Fibroblast of skin of abdomen (primary cell): ENCODE data around the gene MYBBP1A.

Experiments
- DNase-seq: peaks from one replicate; pipeline ENCODE4 v3.0.0-alpha.2; 2013

MYBBP1A gene

GRCh38 chr17:4548061-4548461 lies 7.1 kb downstream of the MYBBP1A start:
- DNase-seq: no peak

GRCh38 chr17:4547118-4547906 lies 7.9 kb downstream of the MYBBP1A start:
- DNase-seq: no peak

GRCh38 chr17:4545217-4545951 lies 9.8 kb downstream of the MYBBP1A start:
- no peak for DNase-seq

GRCh38 chr17:4544951-4545216 lies 10.3 kb downstream of the MYBBP1A start:
- DNase-seq: no peak

GRCh38 chr17:4544135-4544950 lies 10.8 kb downstream of the MYBBP1A start:
- DNase-seq: no peak

GRCh38 chr17:4543557-4544026 lies 11.6 kb downstream of the MYBBP1A start:
- DNase-seq: no peak

- no peak for DNase-seq
Measured at GRCh38 chr17:4542726-4543191, 12.4 kb downstream of the MYBBP1A start.

- no peak for DNase-seq
Measured at GRCh38 chr17:4542003-4542725, 13.0 kb downstream of the MYBBP1A start.

GRCh38 chr17:4541328-4542002 lies 13.7 kb downstream of the MYBBP1A start:
- DNase-seq: no peak

GRCh38 chr17:4540687-4541327 lies 14.4 kb downstream of the MYBBP1A start:
- DNase-seq: no peak

- DNase-seq: no peak
Measured at GRCh38 chr17:4540224-4540651, 14.9 kb downstream of the MYBBP1A start.

- no peak for DNase-seq
Measured at GRCh38 chr17:4539576-4540223, 15.5 kb downstream of the MYBBP1A start.

GRCh38 chr17:4539025-4539424 lies 16.2 kb downstream of the MYBBP1A start:
- DNase-seq: no peak

GRCh38 chr17:4538236-4539002 lies 16.8 kb downstream of the MYBBP1A start:
- DNase-seq: no peak

GRCh38 chr17:4537451-4538235 lies 17.5 kb downstream of the MYBBP1A start:
- DNase-seq: no peak

GRCh38 chr17:4536742-4537411 lies 18.3 kb downstream of the MYBBP1A start:
- DNase-seq: peak; percentile 14

- peak; percentile 13 for DNase-seq
Measured at GRCh38 chr17:4536259-4536741, 18.9 kb downstream of the MYBBP1A start.

- DNase-seq: no peak
Measured at GRCh38 chr17:4535667-4536258, 19.4 kb downstream of the MYBBP1A start.
